Measurements from ENCODE around the gene PLCB4. TPM values are rescaled to one million over a fixed set of nuclear protein-coding genes. Genes with fewer than 3 reads are reported as not detected.

The PLCB4 gene
- total RNA-seq, 1 donor from 2014 or later, result 20.6 TPM

DNA sequence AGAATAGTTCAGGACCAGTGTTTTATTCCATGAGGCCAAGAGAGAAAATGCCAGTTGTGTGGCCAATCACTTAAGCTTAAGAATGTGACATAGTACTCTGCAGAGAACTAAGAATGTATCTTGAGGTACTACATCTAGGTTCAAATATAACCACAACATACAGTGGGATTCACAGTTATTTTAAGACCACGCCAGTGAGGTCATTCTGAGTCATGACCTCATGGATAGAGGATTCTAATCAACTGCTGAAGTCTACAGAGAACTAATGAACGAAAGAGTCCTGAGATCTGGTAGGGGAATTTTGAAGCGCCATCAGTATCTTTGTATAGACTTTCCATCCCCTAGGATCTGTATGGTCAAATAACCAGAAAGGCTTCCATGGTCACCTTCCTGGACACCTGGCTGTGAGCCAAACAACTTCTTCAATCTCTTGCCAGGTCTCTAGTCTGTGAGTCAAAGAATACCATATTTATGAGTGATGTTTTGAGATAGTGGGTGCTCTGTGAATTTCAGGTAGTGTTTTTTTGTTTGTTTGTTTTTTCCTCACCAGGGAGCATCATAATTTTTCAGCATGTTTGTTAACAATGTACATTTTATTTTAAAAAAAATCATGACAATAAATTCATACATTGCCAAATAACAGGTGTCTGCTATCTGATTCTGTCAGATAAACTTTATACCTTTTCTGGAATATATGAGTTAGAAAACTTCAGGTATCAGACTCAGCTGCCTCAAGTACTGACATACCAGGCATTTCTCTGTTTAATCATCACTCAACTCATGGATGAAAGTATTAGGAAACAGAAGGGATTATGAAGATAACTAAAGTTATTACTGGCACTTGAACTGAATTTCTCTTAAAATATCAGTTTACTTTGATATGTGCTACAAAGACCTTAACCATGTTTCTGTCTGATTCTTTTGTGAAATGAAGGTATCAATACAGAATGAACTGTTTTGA lies 217.9 kb downstream of the PLCB4 start:
- no peak overlapping the region for H3K27ac ChIP-seq
- Mint-ChIP-seq H3K27ac (no peak overlapping the region), H3K4me3 (no peak overlapping the region), H3K27me3 (ENCODE audit: insufficient read depth, low read depth) (no peaks in the 10 kb centered on the region), H3K9me3 (no peaks in the 10 kb centered on the region), H3K36me3 (peaks cover 4% of the 10 kb centered on the region), H3K4me1 (peaks cover 2% of the 10 kb centered on the region)
- no peak overlapping the region for H2AFZ ChIP-seq (replicated peaks)
- H3K4me3 ChIP-seq, result no peak overlapping the region
- H3K36me3 ChIP-seq, result no peaks in the 10 kb centered on the region
- no peaks in the 10 kb centered on the region for H3K27me3 ChIP-seq
- H3K4me2 ChIP-seq, result no peak overlapping the region
- H3K9ac ChIP-seq, result no peak overlapping the region
- H3F3A ChIP-seq (ENCODE audit: low read depth), result no peaks in the 10 kb centered on the region
- no peak for TF ChIP-seq EZH2phosphoT487 (IDR thresholded peaks at IDR 0.05)
- no peak for TF ChIP-seq EZH2 (IDR thresholded peaks at IDR 0.05)
- no peak for TF ChIP-seq CTCF (IDR thresholded peaks at IDR 0.05)
- no peak for DNase-seq (ENCODE audit: low spot score)
- H4K20me1 ChIP-seq (ENCODE audit: low read depth), result no peaks in the 10 kb centered on the region
- H3K4me1 ChIP-seq, result no peaks in the 10 kb centered on the region
- H3K79me2 ChIP-seq (ENCODE audit: low read depth), result no peaks in the 10 kb centered on the region
- no peaks in the 10 kb centered on the region for H3K9me3 ChIP-seq (ENCODE audit: low read depth)

DNA sequence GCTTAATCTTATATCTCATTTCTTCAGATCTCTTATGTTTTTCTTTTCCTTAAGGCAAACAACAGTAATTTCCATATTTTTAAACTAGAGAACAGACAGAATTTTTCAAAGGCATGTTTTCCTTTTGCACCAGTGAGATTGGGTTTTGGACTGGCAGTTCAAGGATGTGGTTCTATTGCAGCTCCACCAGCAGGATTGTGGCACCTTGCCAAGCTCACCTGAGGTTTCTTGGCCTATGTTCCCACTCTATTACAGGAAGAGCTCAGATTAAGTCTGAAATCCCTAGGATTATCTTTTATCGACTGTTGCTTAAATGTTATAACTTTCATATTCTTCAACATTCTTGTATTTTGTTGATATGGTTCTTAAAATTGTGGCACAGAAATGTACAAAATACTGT lies 218.9 kb downstream of the PLCB4 start:
- no peak overlapping the region for H3K4me3 Mint-ChIP-seq
- Histone ChIP-seq H4K20me1 (ENCODE audit: low read depth) (no peaks in the 10 kb centered on the region), H3F3A (ENCODE audit: low read depth) (no peaks in the 10 kb centered on the region), H3K9ac (no peak overlapping the region), H3K27ac (no peak overlapping the region), H3K79me2 (ENCODE audit: low read depth) (no peaks in the 10 kb centered on the region), H3K4me3 (no peak overlapping the region), H3K27me3 (no peaks in the 10 kb centered on the region), H3K4me1 (no peaks in the 10 kb centered on the region), H3K9me3 (ENCODE audit: low read depth) (no peaks in the 10 kb centered on the region), H2AFZ (replicated peaks) (no peak overlapping the region), H3K36me3 (no peaks in the 10 kb centered on the region), H3K4me2 (no peak overlapping the region)
- H3K9me3 Mint-ChIP-seq, result no peaks in the 10 kb centered on the region
- H3K36me3 Mint-ChIP-seq, result peaks cover 4% of the 10 kb centered on the region
- H3K27me3 Mint-ChIP-seq (ENCODE audit: insufficient read depth, low read depth), result no peaks in the 10 kb centered on the region
- no peak for DNase-seq (ENCODE audit: low spot score)
- no peak overlapping the region for H3K27ac Mint-ChIP-seq
- TF ChIP-seq EZH2phosphoT487 (IDR thresholded peaks at IDR 0.05) (no peak), EZH2 (IDR thresholded peaks at IDR 0.05) (no peak), CTCF (IDR thresholded peaks at IDR 0.05) (no peak)
- H3K4me1 Mint-ChIP-seq, result peaks cover under 1% of the 10 kb centered on the region

- H3K27ac Mint-ChIP-seq, result no peak overlapping the region
- Histone ChIP-seq H3K9ac (no peak overlapping the region), H3K27ac (no peak overlapping the region), H3K9me3 (ENCODE audit: low read depth) (no peaks in the 10 kb centered on the region), H3K79me2 (ENCODE audit: low read depth) (no peaks in the 10 kb centered on the region), H3K36me3 (no peaks in the 10 kb centered on the region), H2AFZ (replicated peaks) (no peak overlapping the region), H3K4me1 (no peaks in the 10 kb centered on the region), H3K27me3 (no peaks in the 10 kb centered on the region), H4K20me1 (ENCODE audit: low read depth) (no peaks in the 10 kb centered on the region), H3K4me2 (no peak overlapping the region), H3K4me3 (no peak overlapping the region), H3F3A (ENCODE audit: low read depth) (no peaks in the 10 kb centered on the region)
- no peaks in the 10 kb centered on the region for H3K27me3 Mint-ChIP-seq (ENCODE audit: insufficient read depth, low read depth)
- no peaks in the 10 kb centered on the region for H3K4me1 Mint-ChIP-seq
- no peak overlapping the region for H3K4me3 Mint-ChIP-seq
- no peak for TF ChIP-seq EZH2phosphoT487 (IDR thresholded peaks at IDR 0.05)
- TF ChIP-seq EZH2 (IDR thresholded peaks at IDR 0.05), result no peak
- H3K9me3 Mint-ChIP-seq, result no peaks in the 10 kb centered on the region
- DNase-seq (ENCODE audit: low spot score), result no peak
- H3K36me3 Mint-ChIP-seq, result peaks cover 4% of the 10 kb centered on the region
Measured at GRCh38 chr20:9290331-9290730, 221.4 kb downstream of the PLCB4 start.

DNA sequence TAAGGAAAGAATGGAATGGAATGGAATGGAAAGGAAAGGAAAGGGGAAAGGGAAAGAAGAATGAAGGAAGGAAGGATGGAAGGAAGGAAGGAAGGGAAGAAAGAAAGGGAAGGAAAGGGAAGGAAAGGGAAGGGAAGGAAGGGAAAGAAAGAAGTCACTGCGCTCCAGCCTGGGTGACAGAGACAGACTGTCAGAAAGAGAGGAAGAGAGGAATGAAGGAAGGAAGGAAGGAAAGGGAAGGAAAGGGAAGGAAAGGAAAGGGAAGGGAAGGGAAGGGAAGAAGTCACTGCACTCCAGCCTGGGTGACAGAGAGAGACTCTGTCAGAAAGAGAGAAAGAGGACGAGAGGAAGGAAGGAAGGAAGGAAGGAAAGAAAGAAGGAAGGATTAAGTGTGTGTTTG lies 224.3 kb downstream of the PLCB4 start:
- peaks cover 2% of the 10 kb centered on the region for H3K9me3 Mint-ChIP-seq
- no peak overlapping the region for H3K4me2 ChIP-seq
- H2AFZ ChIP-seq (replicated peaks), result no peak overlapping the region
- H3K36me3 Mint-ChIP-seq, result peaks cover 6% of the 10 kb centered on the region
- H3K27me3 Mint-ChIP-seq (ENCODE audit: insufficient read depth, low read depth), result no peaks in the 10 kb centered on the region
- no peaks in the 10 kb centered on the region for H3K9me3 ChIP-seq (ENCODE audit: low read depth)
- H3K9ac ChIP-seq, result no peak overlapping the region
- H3K4me1 ChIP-seq, result no peaks in the 10 kb centered on the region
- no peaks in the 10 kb centered on the region for H3K79me2 ChIP-seq (ENCODE audit: low read depth)
- H3K27ac ChIP-seq, result no peak overlapping the region
- H3K36me3 ChIP-seq, result no peaks in the 10 kb centered on the region
- H3F3A ChIP-seq (ENCODE audit: low read depth), result no peaks in the 10 kb centered on the region
- no peaks in the 10 kb centered on the region for H3K4me1 Mint-ChIP-seq
- no peaks in the 10 kb centered on the region for H3K27me3 ChIP-seq
- H3K27ac Mint-ChIP-seq, result no peak overlapping the region
- H3K4me3 Mint-ChIP-seq, result no peak overlapping the region
- H3K4me3 ChIP-seq, result no peak overlapping the region
- no peak for DNase-seq (ENCODE audit: low spot score)
- no peak for TF ChIP-seq EZH2 (IDR thresholded peaks at IDR 0.05)
- no peak for TF ChIP-seq EZH2phosphoT487 (IDR thresholded peaks at IDR 0.05)
- TF ChIP-seq CTCF (IDR thresholded peaks at IDR 0.05), result no peak
- H4K20me1 ChIP-seq (ENCODE audit: low read depth), result no peaks in the 10 kb centered on the region
